PFSK-1 (cell line): ENCODE results near the gene HJURP.

Experiments used
- FOXP2 ChIP-seq: optimal IDR thresholded peaks from 2 replicates; pipeline ENCODE3; 2011; ENCODE audit warnings: borderline replicate concordance, control low read depth, inconsistent platforms; ENCODE audit not compliant: insufficient read depth; ENCODE audit errors: extremely low read length, extremely low read depth
- POLR2AphosphoS5 ChIP-seq: IDR thresholded peaks from 2 replicates; pipeline ENCODE4 v1.6.1; 2012; ENCODE audit warnings: low read depth, mild to moderate bottlenecking, control low read depth, low read length, moderate library complexity
- SIN3A ChIP-seq: IDR thresholded peaks from 2 replicates; pipeline ENCODE4 v1.6.1; 2012; ENCODE audit warnings: mild to moderate bottlenecking, low read length, moderate library complexity, borderline replicate concordance; ENCODE audit not compliant: insufficient read depth
- TAF1 ChIP-seq: IDR thresholded peaks from 2 replicates; pipeline ENCODE4 v1.6.1; 2012; ENCODE audit warnings: low read length, control low read depth, borderline replicate concordance; ENCODE audit not compliant: insufficient read depth
- TF ChIP-seq, protein P1 (sequence below), 2 experiments: IDR thresholded peaks; 2 replicates each; pipeline versions ENCODE4 v1.6.1 to v1.8.0; 2011 to 2012; ENCODE audit warnings: low read depth in 2 of 2, low read length in 2 of 2, control low read depth in 1 of 2, inconsistent platforms in 1 of 2, mild to moderate bottlenecking in 1 of 2, moderate library complexity in 1 of 2; ENCODE audit not compliant: insufficient read depth in 1 of 2

HJURP gene

GRCh38 chr2:233845301-233846060 is 8.9 kb downstream of the HJURP start:
- TF ChIP-seq POLR2AphosphoS5 (no peak), SIN3A (no peak), TAF1 (no peak), FOXP2 (no peak)
- TF ChIP-seq, protein P1, sequence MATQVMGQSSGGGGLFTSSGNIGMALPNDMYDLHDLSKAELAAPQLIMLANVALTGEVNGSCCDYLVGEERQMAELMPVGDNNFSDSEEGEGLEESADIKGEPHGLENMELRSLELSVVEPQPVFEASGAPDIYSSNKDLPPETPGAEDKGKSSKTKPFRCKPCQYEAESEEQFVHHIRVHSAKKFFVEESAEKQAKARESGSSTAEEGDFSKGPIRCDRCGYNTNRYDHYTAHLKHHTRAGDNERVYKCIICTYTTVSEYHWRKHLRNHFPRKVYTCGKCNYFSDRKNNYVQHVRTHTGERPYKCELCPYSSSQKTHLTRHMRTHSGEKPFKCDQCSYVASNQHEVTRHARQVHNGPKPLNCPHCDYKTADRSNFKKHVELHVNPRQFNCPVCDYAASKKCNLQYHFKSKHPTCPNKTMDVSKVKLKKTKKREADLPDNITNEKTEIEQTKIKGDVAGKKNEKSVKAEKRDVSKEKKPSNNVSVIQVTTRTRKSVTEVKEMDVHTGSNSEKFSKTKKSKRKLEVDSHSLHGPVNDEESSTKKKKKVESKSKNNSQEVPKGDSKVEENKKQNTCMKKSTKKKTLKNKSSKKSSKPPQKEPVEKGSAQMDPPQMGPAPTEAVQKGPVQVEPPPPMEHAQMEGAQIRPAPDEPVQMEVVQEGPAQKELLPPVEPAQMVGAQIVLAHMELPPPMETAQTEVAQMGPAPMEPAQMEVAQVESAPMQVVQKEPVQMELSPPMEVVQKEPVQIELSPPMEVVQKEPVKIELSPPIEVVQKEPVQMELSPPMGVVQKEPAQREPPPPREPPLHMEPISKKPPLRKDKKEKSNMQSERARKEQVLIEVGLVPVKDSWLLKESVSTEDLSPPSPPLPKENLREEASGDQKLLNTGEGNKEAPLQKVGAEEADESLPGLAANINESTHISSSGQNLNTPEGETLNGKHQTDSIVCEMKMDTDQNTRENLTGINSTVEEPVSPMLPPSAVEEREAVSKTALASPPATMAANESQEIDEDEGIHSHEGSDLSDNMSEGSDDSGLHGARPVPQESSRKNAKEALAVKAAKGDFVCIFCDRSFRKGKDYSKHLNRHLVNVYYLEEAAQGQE (IDR thresholded peaks at IDR 0.05; ENCODE audit: insufficient read depth in 1 of 2, low read depth in 2 of 2, low read length in 2 of 2) = no peak

GRCh38 chr2:233844836-233845235 is 9.5 kb downstream of the HJURP start:
- TF ChIP-seq, protein P1 (IDR thresholded peaks at IDR 0.05; ENCODE audit: insufficient read depth in 1 of 2, low read depth in 2 of 2, low read length in 2 of 2) = no peak
- TF ChIP-seq SIN3A = no peak
- no peak for TF ChIP-seq FOXP2
- TF ChIP-seq POLR2AphosphoS5 = no peak
- no peak for TF ChIP-seq TAF1

DNA sequence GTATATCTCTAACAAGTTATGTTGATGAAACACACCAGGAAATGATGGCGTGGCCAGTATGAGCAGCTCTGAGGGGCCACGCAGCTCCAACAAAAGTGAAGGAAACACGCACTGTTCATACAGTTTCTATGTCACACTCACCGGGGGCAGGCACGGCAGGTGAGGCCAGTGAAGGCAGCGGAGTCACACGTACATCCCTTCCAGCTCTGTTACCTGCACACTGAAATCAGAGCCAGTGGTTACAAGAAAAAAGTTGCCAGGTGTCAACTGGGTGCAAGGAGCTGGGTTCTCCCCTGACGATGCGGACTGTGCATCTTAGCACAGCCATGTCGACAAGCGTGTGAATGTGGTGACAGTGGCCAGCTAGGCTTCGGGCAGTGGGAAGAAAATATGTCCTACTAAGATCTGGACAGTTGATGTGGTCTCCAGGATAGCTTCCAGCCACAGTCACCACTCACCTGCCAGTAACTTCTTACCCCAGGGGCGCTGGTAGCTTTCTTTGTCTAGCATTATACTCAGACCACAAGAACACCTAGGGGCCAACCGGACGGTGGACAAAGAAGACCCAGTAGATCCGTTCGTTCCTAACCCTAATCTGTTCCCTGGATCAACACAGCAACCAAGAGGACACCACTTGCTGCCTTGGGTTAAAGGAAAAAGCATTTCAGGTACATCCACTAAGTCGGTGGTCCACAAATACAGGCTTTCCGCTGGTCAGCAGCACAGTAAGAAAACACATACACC is 10.1 kb downstream of the HJURP start:
- TF ChIP-seq FOXP2 = no peak
- TF ChIP-seq TAF1 = no peak
- TF ChIP-seq POLR2AphosphoS5 = no peak

DNA sequence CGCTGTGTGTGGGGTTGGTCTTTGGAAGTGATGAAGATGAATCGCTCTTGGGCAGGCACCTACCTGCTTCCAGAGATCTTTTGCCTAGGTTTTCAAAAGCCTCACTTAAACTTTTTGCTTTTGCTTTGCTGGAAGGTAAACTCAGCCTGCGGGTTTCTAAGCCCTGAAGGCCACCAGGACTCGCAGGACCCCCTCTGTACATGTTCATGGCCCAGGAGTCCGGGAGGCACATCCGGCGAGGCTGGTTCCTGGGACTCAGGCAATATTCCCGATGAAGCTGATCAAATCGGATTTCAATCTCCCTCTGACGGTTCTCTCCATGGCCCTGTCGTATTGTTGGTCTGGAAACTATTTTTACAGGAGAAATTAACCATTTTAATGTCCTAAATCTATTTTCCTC is 13.2 kb downstream of the HJURP start:
- TF ChIP-seq, protein P1 (IDR thresholded peaks at IDR 0.05; ENCODE audit: insufficient read depth in 1 of 2, low read depth in 2 of 2, low read length in 2 of 2) = no peak
- no peak for TF ChIP-seq FOXP2
- TF ChIP-seq TAF1 = no peak
- no peak for TF ChIP-seq POLR2AphosphoS5
- TF ChIP-seq SIN3A = no peak

DNA sequence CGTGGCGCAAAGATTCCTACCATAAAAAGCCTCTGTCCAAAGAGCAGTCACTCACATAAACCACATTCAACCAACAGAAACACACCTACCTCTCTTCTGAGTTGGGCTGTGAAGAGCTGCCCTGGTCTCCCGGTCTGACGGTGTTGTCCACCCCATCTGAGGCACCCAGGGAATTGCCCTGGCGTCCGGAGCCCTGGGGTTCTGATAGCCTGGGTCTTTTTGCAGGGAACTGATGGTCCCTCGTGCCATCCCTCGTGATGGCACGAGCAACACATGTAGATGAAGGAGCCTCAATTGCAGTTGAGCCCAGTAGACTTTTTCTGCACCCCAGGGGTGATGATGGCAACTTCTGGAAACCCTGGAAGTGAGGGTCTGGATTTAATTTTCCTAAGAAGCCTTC is 13.8 kb downstream of the HJURP start:
- TF ChIP-seq, protein P1 (IDR thresholded peaks at IDR 0.05; ENCODE audit: insufficient read depth in 1 of 2, low read depth in 2 of 2, low read length in 2 of 2) = no peak
- no peak for TF ChIP-seq FOXP2
- no peak for TF ChIP-seq POLR2AphosphoS5
- TF ChIP-seq SIN3A = no peak
- TF ChIP-seq TAF1 = no peak
